K562 (cell line): Measurements from ENCODE around the gene PTPRG. TPM values are rescaled to one million over a fixed set of nuclear protein-coding genes. Genes with fewer than 3 reads are reported as not detected.

Experiments used
- ATF6 ChIP-seq: sonication (generic); formaldehyde crosslinking; IDR thresholded peaks from 2 replicates; pipeline ENCODE4 v1.4.0; 2020; ENCODE audit warnings: mild to moderate bottlenecking, missing genetic modification reagents
- EP300 ChIP-seq: IDR thresholded peaks from 2 replicates; pipeline ENCODE4 v1.6.1; 2012; ENCODE audit warnings: low read length, improper control_type of control experiment
- MGA ChIP-seq: fragments of 450-650 bp; IDR thresholded peaks from 2 replicates; pipeline ENCODE4 v1.6.1; 2016; ENCODE audit warnings: mild to moderate bottlenecking, moderate library complexity
- XRCC4 ChIP-seq: IDR thresholded peaks from one replicate; pipeline ENCODE4 v1.6.1; 2011; ENCODE audit not compliant: insufficient read depth, insufficient read length; ENCODE audit errors: extremely low read depth
- ZNF707 ChIP-seq: fragments of 250-450 bp; sonication (Bioruptor Pico); conservative IDR thresholded peaks from 2 replicates; pipeline ENCODE4 v1.8.0; 2022; ENCODE audit warnings: inconsistent platforms, mild to moderate bottlenecking, moderate library complexity
- polyA plus RNA-seq, 8 experiments: library from polyadenylated mRNA; depleted of rRNA in 4 of 8; stranded (reverse) in 5 of 8; unstranded in 3 of 8; fragments of >200 nt; fragmentation: Nextera tagmentation in 2 of 8; fragmentation: Illumina TruSeq in 1 of 8; extraction: Ambion mirVana in 2 of 8; extraction: Trizol in 1 of 8; gene quantifications; 2 replicates each; pipeline versions ENCODE4 v1.2.1 to v1.2.3, GENCODE V29; 2011 to 2014; ENCODE audit warnings: inconsistent platforms in 1 of 8, missing spikeins in 1 of 8
- total RNA-seq, 7 experiments: library from RNA; depleted of rRNA in 6 of 7; stranded (reverse); fragments of >200 nt in 6 of 7; fragmentation: Illumina TruSeq in 2 of 7; extraction: Trizol in 2 of 7; gene quantifications; 2 replicates each; pipeline versions ENCODE4 v1.2.1 to v1.2.3, GENCODE V29; 2011 to 2021; ENCODE audit warnings: low replicate concordance in 1 of 7

Gene PTPRG
- total and polyA plus RNA-seq, 9 of the 15 experiments (the other 6 are each of a cell fraction or from before 2014, with no cell fraction given): 0.16 TPM; not detected in 8

DNA sequence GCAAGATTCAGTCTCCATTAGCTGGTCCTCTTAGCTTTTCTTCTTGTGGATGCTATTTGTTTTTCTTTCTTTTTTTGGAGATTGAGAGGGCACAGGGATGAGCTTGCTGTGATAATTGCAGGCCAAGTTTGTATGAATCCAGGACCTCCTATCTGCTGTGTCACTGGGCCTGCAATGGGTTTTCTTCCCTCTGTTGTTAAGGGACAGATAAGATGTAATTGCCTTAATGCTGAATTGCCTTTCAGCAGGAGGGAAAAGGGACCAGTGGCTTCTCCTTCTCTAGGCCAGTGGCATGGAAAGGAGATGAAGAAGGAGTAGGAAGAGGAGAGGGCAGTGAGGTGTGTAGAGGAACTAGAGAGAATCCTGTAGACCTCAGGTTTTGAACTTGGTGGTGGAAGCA is 29.9 kb downstream of the PTPRG start (continued):
- TF ChIP-seq MGA (no peak), EP300 (no peak), XRCC4 (no peak), ATF6 (no peak), ZNF707 (CRISPR knock-in tag) (no peak)
